Measurements from ENCODE around the gene CREB3L2. TPM values are rescaled to one million over a fixed set of nuclear protein-coding genes. Genes with fewer than 3 reads are reported as not detected.

The CREB3L2 gene
- total RNA-seq, 4 donors from 2014 or later: 2.8 to 12.0 (median 5.4) TPM

DNA sequence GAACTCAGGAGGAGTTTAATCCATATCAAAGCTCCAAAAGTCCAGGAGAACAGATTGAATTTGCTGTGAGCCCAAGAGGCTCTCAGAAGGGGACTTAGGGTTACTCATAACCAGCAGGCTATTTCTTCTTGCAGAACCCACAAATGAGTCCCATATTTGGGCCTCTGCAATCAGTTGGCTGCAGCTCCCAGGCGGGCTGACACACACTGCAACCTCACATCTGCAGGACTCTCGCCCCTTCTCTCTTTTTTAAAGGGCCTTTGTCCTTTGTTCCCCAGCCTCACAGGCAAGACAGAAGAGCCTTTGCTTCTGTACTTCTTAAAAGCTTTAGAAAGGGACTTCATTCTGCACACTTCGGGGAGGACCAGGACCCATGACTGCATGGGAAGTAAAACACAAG, 26.7 kb downstream of the CREB3L2 start:
- intact Hi-C loops (cut with DNase I; ENCODE audit: low total_unique reads) (loop anchor here (5.0 kb wide), 1 partner anchor 38 kb away; no protein-coding TSS in a partner anchor), in situ Hi-C loops (cut with MboI; ENCODE audit: low sequenced_read_pairs in 4 of 4) (no loop called here)
- peaks cover 8 to 42% of the 10 kb centered on the region in 2 donors for H3K4me1 ChIP-seq
- no peaks in the 10 kb centered on the region for H3K9me3 ChIP-seq
- no peak overlapping the region for H3K4me3 ChIP-seq
- H3K27me3 ChIP-seq: no peaks in the 10 kb centered on the region
- H3K36me3 ChIP-seq: no peaks in the 10 kb centered on the region
- DNase-seq (peak in 1 of 2 donors; percentile 46), ATAC-seq (peak; percentile 43 to 51)
- TF ChIP-seq, protein P1, sequence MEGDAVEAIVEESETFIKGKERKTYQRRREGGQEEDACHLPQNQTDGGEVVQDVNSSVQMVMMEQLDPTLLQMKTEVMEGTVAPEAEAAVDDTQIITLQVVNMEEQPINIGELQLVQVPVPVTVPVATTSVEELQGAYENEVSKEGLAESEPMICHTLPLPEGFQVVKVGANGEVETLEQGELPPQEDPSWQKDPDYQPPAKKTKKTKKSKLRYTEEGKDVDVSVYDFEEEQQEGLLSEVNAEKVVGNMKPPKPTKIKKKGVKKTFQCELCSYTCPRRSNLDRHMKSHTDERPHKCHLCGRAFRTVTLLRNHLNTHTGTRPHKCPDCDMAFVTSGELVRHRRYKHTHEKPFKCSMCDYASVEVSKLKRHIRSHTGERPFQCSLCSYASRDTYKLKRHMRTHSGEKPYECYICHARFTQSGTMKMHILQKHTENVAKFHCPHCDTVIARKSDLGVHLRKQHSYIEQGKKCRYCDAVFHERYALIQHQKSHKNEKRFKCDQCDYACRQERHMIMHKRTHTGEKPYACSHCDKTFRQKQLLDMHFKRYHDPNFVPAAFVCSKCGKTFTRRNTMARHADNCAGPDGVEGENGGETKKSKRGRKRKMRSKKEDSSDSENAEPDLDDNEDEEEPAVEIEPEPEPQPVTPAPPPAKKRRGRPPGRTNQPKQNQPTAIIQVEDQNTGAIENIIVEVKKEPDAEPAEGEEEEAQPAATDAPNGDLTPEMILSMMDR (IDR thresholded peaks at IDR 0.05 in 4 of 5, conservative IDR thresholded peaks at IDR 0.05 in 1 of 5): no peak
- no peak for TF ChIP-seq POLR2A (IDR thresholded peaks at IDR 0.05)
- H3K27ac ChIP-seq: peak overlapping the region; percentile 63 to 75 (median 74)

DNA sequence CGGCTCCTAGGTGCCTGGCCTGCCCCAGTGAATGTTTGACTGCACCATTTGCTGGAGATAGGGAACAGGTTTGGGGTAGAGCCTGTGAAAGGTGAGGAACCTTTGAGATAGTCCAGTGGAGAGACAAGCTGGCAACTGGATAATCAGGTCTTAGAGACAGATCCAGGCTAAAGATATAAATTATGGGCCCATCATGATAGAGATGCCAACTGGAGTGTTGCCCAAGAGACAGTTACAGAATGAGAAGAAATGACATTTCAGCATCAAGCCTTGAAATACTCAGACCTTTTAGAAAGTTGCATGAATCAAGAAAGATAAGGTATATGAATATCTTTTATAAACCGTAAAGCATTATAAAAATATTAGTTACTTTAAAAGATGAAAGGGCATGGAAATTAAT, 27.1 kb downstream of the CREB3L2 start:
- DNase-seq (no peak), ATAC-seq (no peak)
- TF ChIP-seq POLR2A (IDR thresholded peaks at IDR 0.05): no peak
- TF ChIP-seq, protein P1 (IDR thresholded peaks at IDR 0.05 in 4 of 5, conservative IDR thresholded peaks at IDR 0.05 in 1 of 5): no peak
- no peaks in the 10 kb centered on the region for H3K36me3 ChIP-seq
- H3K27ac ChIP-seq: peak overlapping the region; percentile 63 to 75 (median 74)
- no peak overlapping the region for H3K4me3 ChIP-seq
- H3K9me3 ChIP-seq: no peaks in the 10 kb centered on the region
- intact Hi-C loops (cut with DNase I; ENCODE audit: low total_unique reads) (loop anchor here (5.0 kb wide), 1 partner anchor 37 kb away; no protein-coding TSS in a partner anchor), in situ Hi-C loops (cut with MboI; ENCODE audit: low sequenced_read_pairs in 4 of 4) (no loop called here)
- no peaks in the 10 kb centered on the region for H3K27me3 ChIP-seq
- H3K4me1 ChIP-seq: peaks cover 10 to 42% of the 10 kb centered on the region in 2 donors

DNA sequence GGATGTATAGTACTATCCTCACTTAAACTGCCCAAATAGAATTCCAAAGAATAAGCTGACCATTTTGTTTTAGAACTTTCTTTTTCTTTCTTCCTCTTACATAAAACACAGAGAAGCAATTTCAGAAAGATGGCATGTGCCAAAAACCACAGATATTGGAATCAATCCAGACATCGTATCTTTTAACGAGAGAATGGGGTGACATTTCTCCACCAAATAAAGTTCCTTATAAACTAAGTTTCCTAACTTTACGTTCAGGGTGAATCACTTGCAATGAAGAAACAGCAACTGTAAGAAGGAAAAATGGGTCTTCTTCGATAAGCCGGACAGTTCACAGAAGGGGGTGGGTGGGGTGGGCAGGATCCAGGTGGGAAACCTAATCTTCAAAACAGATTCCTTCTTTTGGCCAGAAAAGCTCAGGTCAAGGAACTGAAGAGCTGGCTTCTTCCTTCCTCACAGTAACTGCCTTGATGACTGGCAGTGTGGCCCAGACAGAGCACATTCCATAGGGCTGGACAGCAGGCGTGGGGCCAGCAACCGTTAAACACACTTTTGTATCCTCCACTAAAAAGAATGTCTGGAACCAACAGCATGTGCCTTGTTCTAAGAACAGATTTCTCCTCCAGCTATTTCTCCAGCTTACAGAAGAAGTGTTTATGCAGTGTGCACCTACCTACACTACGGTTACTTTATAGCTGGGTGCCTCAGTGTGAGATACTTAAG, 31.5 kb downstream of the CREB3L2 start:
- Histone ChIP-seq H3K27me3 (no peaks in the 10 kb centered on the region), H3K4me3 (no peak overlapping the region), H3K4me1 (peaks cover 10 to 29% of the 10 kb centered on the region in 2 donors), H3K36me3 (no peaks in the 10 kb centered on the region), H3K9me3 (no peaks in the 10 kb centered on the region), H3K27ac (peak overlapping the region; percentile 6 to 37 (median 20))
- intact Hi-C loops (cut with DNase I; ENCODE audit: low total_unique reads): no loop called here
- in situ Hi-C loops (cut with MboI; ENCODE audit: low sequenced_read_pairs in 4 of 4): no loop called here
- DNase-seq (no peak), ATAC-seq (no peak)
- TF ChIP-seq, protein P1 (IDR thresholded peaks at IDR 0.05 in 4 of 5, conservative IDR thresholded peaks at IDR 0.05 in 1 of 5): no peak
- no peak for TF ChIP-seq POLR2A (IDR thresholded peaks at IDR 0.05)

DNA sequence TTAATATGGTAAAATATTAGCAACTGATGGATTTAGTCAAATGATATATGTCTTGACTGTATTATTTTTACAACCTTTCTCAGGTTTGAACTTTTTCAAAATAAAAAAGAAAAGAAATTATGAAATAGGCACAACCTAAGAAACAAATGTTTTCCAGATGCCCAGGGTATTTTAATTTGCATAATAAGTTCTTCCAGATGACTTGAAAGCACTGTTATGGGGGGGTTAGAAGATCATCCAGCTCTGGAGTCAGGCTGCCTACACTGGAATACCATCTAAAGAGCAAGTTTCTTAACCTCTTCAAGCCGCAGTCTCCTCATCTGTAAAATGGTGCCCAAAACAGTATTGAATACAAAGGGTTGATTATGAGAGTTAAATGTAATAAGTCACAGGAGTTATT, 32.1 kb downstream of the CREB3L2 start:
- intact Hi-C loops (cut with DNase I; ENCODE audit: low total_unique reads) (no loop called here), in situ Hi-C loops (cut with MboI; ENCODE audit: low sequenced_read_pairs in 4 of 4) (no loop called here)
- no peaks in the 10 kb centered on the region for H3K9me3 ChIP-seq
- H3K36me3 ChIP-seq: no peaks in the 10 kb centered on the region
- ATAC-seq (no peak), DNase-seq (no peak)
- TF ChIP-seq, protein P1 (IDR thresholded peaks at IDR 0.05 in 4 of 5, conservative IDR thresholded peaks at IDR 0.05 in 1 of 5): no peak
- no peak for TF ChIP-seq POLR2A (IDR thresholded peaks at IDR 0.05)
- H3K4me3 ChIP-seq: no peak overlapping the region
- H3K27ac ChIP-seq: peak overlapping the region in 1 of 4 donors; percentile 8
- H3K4me1 ChIP-seq: peaks cover 10 to 29% of the 10 kb centered on the region in 2 donors
- no peaks in the 10 kb centered on the region for H3K27me3 ChIP-seq
